HCT116 (cell line): ENCODE data around the gene RETREG1. TPM values are rescaled to one million over a fixed set of nuclear protein-coding genes. Genes with fewer than 3 reads are reported as not detected.

Experiments used
- ATAC-seq: fragments of 200-7000 bp; cut with Tn5 transposase; 2 replicates; pipeline ENCODE4 v1.9.1; 2020; ENCODE audit warnings: mild to moderate bottlenecking, moderate library complexity
- BruUV-seq: library from RNA; stranded (reverse); fragments of 400-500 nt; replicated peaks from 2 replicates; lab custom pipeline; 2021; lab: Mats Ljungman, UMichigan
- CTCF ChIA-PET: fragments of 300-600 bp; sonication (Branson Sonifier 250); formaldehyde crosslinking; loops from one replicate; lab custom pipeline; 2021; ENCODE audit warnings: antibody characterized with exemption; lab: Charles Lee
- POLR2A ChIA-PET: fragments of 300-600, 350-600 bp; sonication (Branson Sonifier 250); formaldehyde crosslinking; loops from one replicate; lab custom pipeline; 2021; ENCODE audit warnings: antibody characterized with exemption; lab: Charles Lee
- RAD21 ChIA-PET, 2 experiments: fragments of 300-600 bp; sonication (Branson Sonifier 250); formaldehyde crosslinking; loops; one replicate each; lab custom pipeline; 2023; ENCODE audit warnings: low total read pairs in 2 of 2; ENCODE audit not compliant: uncharacterized antibody in 2 of 2, unreplicated experiment in 2 of 2, low non-redundant PET in 1 of 2; lab: Charles Lee
- DNase-seq: peaks from one replicate; pipeline ENCODE4 v3.0.0-alpha.2; 2010; ENCODE audit warnings: low read depth, low spot score
- H2AFZ ChIP-seq: fragments of 200-600 bp; shearing (Covaris generic), sonication (generic); 2 replicates; pipeline ENCODE4 v1.6.1; 2017; ENCODE audit warnings: low read depth, mixed run types, mixed read lengths, antibody characterized with exemption, low read length; ENCODE audit not compliant: poor library complexity, severe bottlenecking
- H3K27ac ChIP-seq: 2 replicates; pipeline ENCODE4 v1.5.1; 2012; ENCODE audit warnings: low read depth, low read length
- H3K27me3 ChIP-seq: fragments of 200-600 bp; sonication (generic); 2 replicates; pipeline ENCODE4 v1.6.1; 2016; ENCODE audit warnings: mixed run types, low read length, mixed read lengths; ENCODE audit not compliant: insufficient read depth
- H3K36me3 ChIP-seq, 2 experiments: fragments of 200-500 bp in 1 of 2; fragments of 200-600 bp in 1 of 2; sonication (Bioruptor generic) in 1 of 2; sonication (generic) in 1 of 2; 2 replicates each; pipeline versions ENCODE4 v1.5.1 to v1.6.1; 2014 to 2016; ENCODE audit warnings: low read length in 2 of 2, inconsistent platforms in 1 of 2, mixed read lengths in 1 of 2, mixed run types in 1 of 2; ENCODE audit not compliant: insufficient read depth in 2 of 2, control insufficient read depth in 1 of 2
- H3K4me1 ChIP-seq, 2 experiments: fragments of 200-600 bp in 1 of 2; sonication (generic) in 1 of 2; 2 replicates each; pipeline versions ENCODE4 v1.5.1 to v1.6.1; 2012 to 2017; ENCODE audit warnings: low read length in 2 of 2, inconsistent platforms in 1 of 2, mild to moderate bottlenecking in 1 of 2, mixed read lengths in 1 of 2, mixed run types in 1 of 2, moderate library complexity in 1 of 2; ENCODE audit not compliant: insufficient read depth in 2 of 2, control insufficient read depth in 1 of 2
- H3K4me2 ChIP-seq: fragments of 200-600 bp; sonication (generic); 2 replicates; pipeline ENCODE4 v1.6.1; 2017; ENCODE audit warnings: mixed run types, low read length, mixed read lengths
- H3K4me3 ChIP-seq, 2 experiments: fragments of 200-600 bp in 1 of 2; sonication (generic) in 1 of 2; replicated peaks in 1 of 2; 2 replicates each; pipeline ENCODE4 v1.5.1; 2011 to 2016; ENCODE audit warnings: low read length in 2 of 2, control low read depth in 1 of 2, low read depth in 1 of 2, mild to moderate bottlenecking in 1 of 2, mixed read lengths in 1 of 2, mixed run types in 1 of 2
- H3K79me2 ChIP-seq: fragments of 200-600 bp; sonication (generic); 2 replicates; pipeline ENCODE4 v1.6.1; 2017; ENCODE audit warnings: mild to moderate bottlenecking, mixed run types, low read length, moderate library complexity, mixed read lengths; ENCODE audit not compliant: insufficient read depth
- H3K9ac ChIP-seq: fragments of 200-600 bp; sonication (generic); 2 replicates; pipeline ENCODE4 v1.6.1; 2016; ENCODE audit warnings: low read length, mixed read lengths
- H3K9me2 ChIP-seq: fragments of 200-600 bp; sonication (generic), shearing (Covaris generic); 2 replicates; pipeline ENCODE4 v1.6.1; 2017; ENCODE audit warnings: mixed run types, mild to moderate bottlenecking, moderate library complexity; ENCODE audit not compliant: insufficient read depth
- H3K9me3 ChIP-seq, 2 experiments: fragments of 200-500 bp in 1 of 2; fragments of 200-600 bp in 1 of 2; sonication (Bioruptor generic) in 1 of 2; sonication (generic) in 1 of 2; 2 replicates each; pipeline ENCODE4 v1.6.1; 2014 to 2017; ENCODE audit warnings: low read length in 2 of 2, mixed read lengths in 2 of 2, inconsistent platforms in 1 of 2, low read depth in 1 of 2, mild to moderate bottlenecking in 1 of 2, mixed run types in 1 of 2, moderate library complexity in 1 of 2; ENCODE audit not compliant: control insufficient read depth in 1 of 2, insufficient read depth in 1 of 2
- H4K20me1 ChIP-seq: fragments of 200-600 bp; sonication (generic), shearing (Covaris generic); 2 replicates; pipeline ENCODE4 v1.6.1; 2017; ENCODE audit warnings: mixed run types, mild to moderate bottlenecking, moderate library complexity; ENCODE audit not compliant: insufficient read depth
- ATF3 ChIP-seq: IDR thresholded peaks from 2 replicates; pipeline ENCODE4 v1.6.1; 2012
- CBX3 ChIP-seq: IDR thresholded peaks from 2 replicates; pipeline ENCODE4 v1.6.1; 2012; ENCODE audit warnings: low read depth
- CEBPB ChIP-seq: IDR thresholded peaks from 2 replicates; pipeline ENCODE4 v1.6.1; 2012; ENCODE audit warnings: low read depth
- CTCF ChIP-seq, 3 experiments: fragments of 200-600 bp in 1 of 3; sonication (generic) in 1 of 3; IDR thresholded peaks in 2 of 3; conservative IDR thresholded peaks in 1 of 3; 2 replicates each; pipeline ENCODE4 v1.5.1; 2012 to 2017; ENCODE audit warnings: low read depth in 2 of 3, low read length in 2 of 3, antibody characterized with exemption in 1 of 3, borderline replicate concordance in 1 of 3, control low read depth in 1 of 3, mild to moderate bottlenecking in 1 of 3, mixed read lengths in 1 of 3, mixed run types in 1 of 3, moderate library complexity in 1 of 3; ENCODE audit not compliant: insufficient read depth in 1 of 3
- EGR1 ChIP-seq: IDR thresholded peaks from 2 replicates; pipeline ENCODE4 v1.6.1; 2012; ENCODE audit warnings: low read depth
- ELF1 ChIP-seq: IDR thresholded peaks from 2 replicates; pipeline ENCODE4 v1.6.1; 2012; ENCODE audit warnings: low read depth, borderline replicate concordance
- EZH2 ChIP-seq: fragments of 200-600 bp; sonication (generic); IDR thresholded peaks from 2 replicates; pipeline ENCODE4 v1.6.1; 2017; ENCODE audit warnings: antibody characterized with exemption, mixed run types
- EZH2phosphoT487 ChIP-seq: fragments of 200-600 bp; IDR thresholded peaks from 2 replicates; pipeline ENCODE4 v1.6.1; 2018; ENCODE audit warnings: antibody characterized with exemption, borderline replicate concordance
- FOSL1 ChIP-seq: IDR thresholded peaks from 2 replicates; pipeline ENCODE4 v1.6.1; 2012; ENCODE audit warnings: low read depth
- JUND ChIP-seq: IDR thresholded peaks from 2 replicates; pipeline ENCODE4 v1.6.1; 2012
- MAX ChIP-seq: IDR thresholded peaks from 2 replicates; pipeline ENCODE4 v1.6.1; 2012
- POLR2A ChIP-seq: IDR thresholded peaks from 2 replicates; pipeline ENCODE4 v1.7.0; 2011; ENCODE audit warnings: borderline replicate concordance; ENCODE audit not compliant: insufficient read depth, insufficient read length; ENCODE audit errors: extremely low read depth
- RAD21 ChIP-seq: IDR thresholded peaks from 2 replicates; pipeline ENCODE4 v1.6.1; 2012; ENCODE audit warnings: low read depth, mild to moderate bottlenecking
- REST ChIP-seq: IDR thresholded peaks from 2 replicates; pipeline ENCODE4 v1.6.1; 2012; ENCODE audit warnings: low read depth
- SP1 ChIP-seq: IDR thresholded peaks from 2 replicates; pipeline ENCODE4 v1.6.1; 2012; ENCODE audit warnings: low read depth
- SRF ChIP-seq: IDR thresholded peaks from 2 replicates; pipeline ENCODE4 v1.6.1; 2012; ENCODE audit warnings: low read depth
- TCF7L2 ChIP-seq: IDR thresholded peaks from 2 replicates; pipeline ENCODE4 v1.7.0; 2011; ENCODE audit warnings: borderline replicate concordance, inconsistent platforms; ENCODE audit not compliant: insufficient read depth, insufficient read length; ENCODE audit errors: extremely low read depth
- YY1 ChIP-seq: IDR thresholded peaks from 2 replicates; pipeline ENCODE4 v1.6.1; 2011; ENCODE audit warnings: low read length, low read depth, moderate library complexity, mild to moderate bottlenecking; ENCODE audit not compliant: insufficient replicate concordance; ENCODE audit errors: extremely low read depth
- ZNF274 ChIP-seq: fragments of 200-500 bp; sonication (Bioruptor generic); IDR thresholded peaks from 2 replicates; pipeline ENCODE4 v1.6.1; 2014; ENCODE audit warnings: mild to moderate bottlenecking, low read depth, low read length, inconsistent platforms
- intact Hi-C: fragments of 100-400 bp; cut with micrococcal nuclease; formaldehyde crosslinking; loops from 2 replicates; pipeline ENCODE4 v1.10.0; 2022
- total RNA-seq: library from RNA; stranded (reverse); gene quantifications from one replicate; pipeline ENCODE4 v1.2.1, GENCODE V29; 2021; ENCODE audit not compliant: unreplicated experiment

The RETREG1 gene
- total RNA-seq, 1 experiment from 2014 or later, result 6.0 TPM

- POLR2A ChIA-PET, result no interaction called here
- H3K36me3 ChIP-seq, result no peaks in the 10 kb centered on the region
- no peaks in the 10 kb centered on the region for H3K9me2 ChIP-seq
- no peaks in the 10 kb centered on the region for H4K20me1 ChIP-seq
- H3K9ac ChIP-seq, result no peak overlapping the region
- no peaks in the 10 kb centered on the region for H3K27me3 ChIP-seq
- H3K4me1 ChIP-seq, result no peaks in the 10 kb centered on the region
- H3K79me2 ChIP-seq, result no peaks in the 10 kb centered on the region
- TF ChIP-seq EZH2phosphoT487 (no peak), ZNF274 (no peak), RAD21 (no peak), POLR2A (no peak), YY1 (no peak), SP1 (no peak), SRF (no peak), ELF1 (no peak), EZH2 (no peak), TCF7L2 (no peak), CTCF (IDR thresholded peaks at IDR 0.05 in 2 of 3, conservative IDR thresholded peaks at IDR 0.05 in 1 of 3; ENCODE audit: borderline replicate concordance in 1 of 3, insufficient read depth in 1 of 3, low read depth in 2 of 3, low read length in 2 of 3) (no peak), CEBPB (no peak), REST (no peak), EGR1 (no peak), MAX (no peak), CBX3 (no peak), ATF3 (no peak), FOSL1 (no peak), JUND (no peak)
- no peak overlapping the region for H3K4me2 ChIP-seq
- ATAC-seq (no peak), DNase-seq (no peak)
- no peak overlapping the region for H3K27ac ChIP-seq
- intact Hi-C loops, result no loop called here
- CTCF ChIA-PET, result interaction anchor here (1.0 kb wide), 1 partner anchor 25 kb away, joined by 3 read pairs; no protein-coding TSS in a partner anchor
- no peak overlapping the region for H2AFZ ChIP-seq
- RAD21 ChIA-PET, result no interaction called here
- no peak overlapping the region for H3K4me3 ChIP-seq
- no TSS peak for BruUV-seq
- H3K9me3 ChIP-seq, result no peaks in the 10 kb centered on the region
These were observed 135.8 kb downstream of the RETREG1 start for GRCh38 chr5:16480821-16481538.
